ENCODE data around the gene TIMMDC1.
"Not testable (repeated sequence)": the region's sequence is repeated elsewhere in the genome, so short reads cannot be mapped to it uniquely, and the experiment has no call there.

TIMMDC1 gene

DNA sequence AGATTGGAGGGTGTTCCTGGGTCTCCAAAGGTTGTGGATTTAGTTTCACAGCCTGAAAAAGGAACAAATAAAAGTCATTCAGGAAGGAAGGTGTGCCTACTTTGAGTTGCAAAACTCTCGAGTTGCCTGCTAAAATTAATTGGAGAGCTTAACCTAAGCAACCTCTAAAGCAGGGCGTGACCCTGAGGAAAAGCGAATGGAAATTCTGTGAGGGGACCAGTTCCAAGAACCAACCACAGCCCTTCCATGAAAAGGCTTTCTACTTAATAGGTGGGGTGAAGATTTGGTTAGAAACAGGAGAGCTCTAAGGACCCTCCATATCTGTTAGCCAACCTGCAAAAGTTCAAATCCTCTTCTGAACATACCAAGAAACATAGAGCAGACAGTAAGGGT, 59.5 kb downstream of the TIMMDC1 start:
- DNase-seq: no peak

- no peak for DNase-seq
Measured at GRCh38 chr3:119558626-119559317, 60.4 kb downstream of the TIMMDC1 start.

DNA sequence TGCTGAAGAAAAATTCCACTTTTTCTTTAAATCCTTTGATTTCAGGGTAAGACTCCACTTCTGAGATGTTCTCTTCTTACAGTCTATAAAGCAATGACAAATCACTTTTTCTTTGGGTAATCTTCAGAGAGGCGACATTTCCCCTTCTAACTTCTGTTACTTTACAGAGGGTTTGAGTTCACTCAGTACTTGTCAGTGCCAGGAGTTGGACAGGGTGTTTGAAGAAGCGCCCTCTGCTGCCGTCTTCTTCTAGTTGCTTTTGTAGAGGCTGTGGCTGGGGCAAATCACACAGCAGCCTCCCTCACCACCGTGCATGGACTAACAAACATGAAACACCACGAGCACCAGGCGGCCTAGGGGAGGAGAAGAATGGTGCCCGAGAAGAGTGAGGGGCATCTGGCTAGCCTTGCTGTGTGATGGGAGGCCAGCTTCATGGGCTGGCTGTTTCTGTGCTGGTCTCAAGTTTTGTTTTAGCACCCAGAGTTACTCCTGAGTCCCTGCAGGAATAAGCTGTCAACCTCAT, 61.2 kb downstream of the TIMMDC1 start, which contains the start of gene CD80:
TSS of gene CD80 (minus strand) at position 174 of the 523 bp plus-strand sequence. CDS start 1,886 bp downstream, outside the sequence.
- DNase-seq: no peak

- DNase-seq: no peak
Measured at GRCh38 chr3:119560160-119560559, 61.8 kb downstream of the TIMMDC1 start.

- DNase-seq: no peak
Measured at GRCh38 chr3:119562307-119562961, 64.1 kb downstream of the TIMMDC1 start.

GRCh38 chr3:119563334-119563733, 65.0 kb downstream of the TIMMDC1 start:
- DNase-seq: not testable (repeated sequence)

GRCh38 chr3:119569156-119569555, 70.8 kb downstream of the TIMMDC1 start:
- no peak for DNase-seq

- no peak for DNase-seq
Measured at GRCh38 chr3:119570229-119570628, 71.9 kb downstream of the TIMMDC1 start.

DNA sequence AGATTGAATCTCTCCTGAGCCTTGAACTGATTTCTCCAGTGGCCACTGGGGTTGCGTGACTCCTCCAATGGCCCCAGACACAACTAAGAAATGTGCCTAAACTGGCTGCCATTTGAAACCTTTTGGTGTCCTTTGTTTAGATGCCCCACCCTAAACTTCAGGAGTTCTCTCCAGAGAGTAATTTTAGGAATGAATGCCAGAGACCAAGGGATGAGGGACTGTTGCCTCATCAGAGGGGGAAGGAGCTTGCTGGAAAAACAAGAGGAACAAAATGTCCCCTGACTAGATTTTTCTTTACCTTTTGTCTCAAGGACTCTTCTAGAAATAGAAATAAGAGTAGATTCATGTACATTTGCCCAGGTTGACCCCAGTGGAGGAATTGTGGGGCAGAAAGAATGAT, 72.9 kb downstream of the TIMMDC1 start:
- DNase-seq: no peak

DNA sequence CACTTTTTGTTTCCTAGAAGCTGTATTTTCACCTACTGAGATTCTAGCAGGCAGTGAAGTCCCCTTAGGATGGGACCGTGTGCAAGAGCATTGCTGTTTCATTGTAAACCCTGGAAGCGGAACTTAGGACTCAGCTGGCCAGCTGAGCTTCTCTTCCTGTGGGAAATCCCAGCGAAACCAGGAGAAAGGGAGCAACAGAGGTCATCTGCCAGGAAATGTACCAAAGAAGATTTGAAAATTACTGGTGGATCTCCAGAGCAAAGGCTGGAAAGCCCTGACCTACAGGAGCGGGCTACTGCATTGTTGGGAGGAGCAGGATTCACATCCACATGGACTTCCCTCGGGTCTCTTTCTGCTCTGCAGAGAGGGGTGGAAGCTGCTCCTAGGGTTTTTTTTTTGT, 73.3 kb downstream of the TIMMDC1 start:
- no peak for DNase-seq
